Sigmoid colon (tissue), 7 donors: ENCODE data around the gene NTM. TPM values are rescaled to one million over a fixed set of nuclear protein-coding genes. Genes with fewer than 3 reads are reported as not detected.

Source experiments
- DNase-seq: peaks from one replicate; pipeline ENCODE4 v3.0.0-alpha.2; 2019
- H3K27ac ChIP-seq, 4 donors: fragments of 200-600 bp; sonication (generic); one replicate each; pipeline ENCODE4 v1.5.1; 2016 to 2019; ENCODE audit warnings: mild to moderate bottlenecking in 1 of 4
- H3K27me3 ChIP-seq, 3 donors: fragments of 200-600 bp; sonication (generic); one replicate each; pipeline ENCODE4 v1.5.1; 2019; ENCODE audit warnings: mild to moderate bottlenecking in 1 of 3
- H3K36me3 ChIP-seq, 4 donors: fragments of 200-600 bp; sonication (generic); one replicate each; pipeline ENCODE4 v1.5.1; 2016 to 2019
- H3K4me1 ChIP-seq, 4 donors: fragments of 200-600 bp; sonication (generic); one replicate each; pipeline ENCODE4 v1.5.1; 2017 to 2019
- H3K4me3 ChIP-seq, 4 donors: fragments of 200-600 bp; sonication (generic); one replicate each; pipeline ENCODE4 v1.5.1; 2017 to 2019; ENCODE audit warnings: mild to moderate bottlenecking in 2 of 4, moderate library complexity in 1 of 4
- H3K9me3 ChIP-seq, 4 donors: fragments of 200-600 bp in 3 of 4; sonication (generic) in 3 of 4; one replicate each; pipeline versions ENCODE4 v1.5.1 to v1.6.1; 2013 to 2019
- EP300 ChIP-seq, 4 donors: sonication (generic); formaldehyde crosslinking; IDR thresholded peaks; one replicate each; pipeline ENCODE4 v1.6.1; 2017; ENCODE audit warnings: antibody characterized with exemption in 4 of 4
- POLR2A ChIP-seq, 2 donors: fragments of 450-650 bp; IDR thresholded peaks; one replicate each; pipeline ENCODE4 v1.6.1; 2016; ENCODE audit warnings: antibody characterized with exemption in 2 of 2, mild to moderate bottlenecking in 2 of 2, moderate library complexity in 2 of 2
- POLR2AphosphoS5 ChIP-seq, 4 donors: sonication (generic); formaldehyde crosslinking; IDR thresholded peaks; one replicate each; pipeline ENCODE4 v1.6.1; 2017; ENCODE audit warnings: antibody characterized with exemption in 4 of 4
- WGBS, 2 donors: extraction: QIAGEN DNeasy Blood & Tissue Kit; methylation state at CpG; one replicate each; pipeline ENCODE4 v1.1.7; 2013; 5-methylcytosine and 5-hydroxymethylcytosine counted together
- intact Hi-C: fragments of 100-400 bp; cut with DNase I; formaldehyde crosslinking; loops from one replicate; pipeline ENCODE4 v1.15.1; 2023
- polyA plus RNA-seq, 3 donors: library from polyadenylated mRNA; stranded (reverse); fragments of 200-250 nt; gene quantifications; one replicate each; pipeline ENCODE4 v1.2.3, GENCODE V29; 2013
- total RNA-seq, 4 donors: library from RNA; depleted of rRNA; stranded (reverse); fragments of >200 nt; gene quantifications; one replicate each; pipeline ENCODE4 v1.1.0, GENCODE V29; 2016
- TF ChIP-seq, protein P1 (sequence below), 4 experiments: fragments of 450-650 bp in 3 of 4; fragments of 200-600 bp in 1 of 4; IDR thresholded peaks; one replicate each; pipeline ENCODE4 v1.5.1; 2016 to 2019; ENCODE audit warnings: antibody characterized with exemption in 4 of 4, mild to moderate bottlenecking in 3 of 4, moderate library complexity in 2 of 4
- donor health status: healthy with polysubstance abuse.
- donor health status: Bipolar disorder and iron deficiency.
- donor health status: healthy.

NTM gene
- total and polyA plus RNA-seq, 7 donors, result 0.96 to 18.3 (median 6.4) TPM; not detected in 1

DNA sequence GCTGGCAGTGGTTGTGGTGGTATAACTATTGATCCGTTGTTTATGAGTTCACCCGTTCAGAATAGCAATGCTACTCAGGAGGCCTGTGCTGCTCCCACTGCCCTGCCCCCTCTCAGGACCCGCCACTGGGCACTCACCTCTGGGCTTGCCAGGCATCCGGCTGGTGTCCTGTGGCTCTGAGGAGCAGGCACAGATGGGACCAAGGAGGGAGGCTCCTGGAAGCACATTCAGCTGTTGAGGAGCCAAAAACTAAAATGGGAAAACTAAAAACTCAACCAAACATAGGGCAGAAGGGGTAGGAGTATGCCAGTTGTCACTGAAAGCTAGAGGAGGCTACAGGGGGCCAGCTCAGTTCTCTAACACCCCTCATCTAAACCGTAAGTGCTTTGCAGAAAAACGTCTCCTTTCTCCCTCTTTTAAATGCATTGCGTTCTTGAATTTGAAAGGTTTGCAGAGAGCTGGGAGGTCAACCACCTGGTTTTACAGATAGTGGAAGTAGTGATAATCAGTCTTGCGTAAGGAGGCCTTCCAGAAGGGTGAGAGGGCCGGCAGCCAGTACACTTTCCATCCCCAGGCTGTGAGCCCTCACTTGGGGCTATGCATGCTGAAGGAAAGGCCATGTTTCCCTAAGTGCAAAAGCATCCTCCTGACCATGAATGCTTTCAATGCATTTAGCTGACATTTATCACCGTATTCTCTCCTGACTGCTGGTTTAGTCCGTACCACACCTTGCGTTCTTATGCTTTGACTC, 547.4 kb downstream of the NTM start:
- no peaks in the 10 kb centered on the region for H3K27me3 ChIP-seq
- intact Hi-C loops, result no loop called here
- no peak overlapping the region for H3K27ac ChIP-seq
- WGBS, 2 donors, result 66 to 73% methylated on average over 12 of the region's 12 CpGs
- H3K4me1 ChIP-seq, result no peaks in the 10 kb centered on the region
- no peaks in the 10 kb centered on the region for H3K9me3 ChIP-seq
- no peak for DNase-seq
- no peak overlapping the region for H3K4me3 ChIP-seq
- TF ChIP-seq POLR2A (IDR thresholded peaks at IDR 0.05) (no peak), EP300 (IDR thresholded peaks at IDR 0.05) (no peak), POLR2AphosphoS5 (IDR thresholded peaks at IDR 0.05) (no peak)
- TF ChIP-seq, protein P1, sequence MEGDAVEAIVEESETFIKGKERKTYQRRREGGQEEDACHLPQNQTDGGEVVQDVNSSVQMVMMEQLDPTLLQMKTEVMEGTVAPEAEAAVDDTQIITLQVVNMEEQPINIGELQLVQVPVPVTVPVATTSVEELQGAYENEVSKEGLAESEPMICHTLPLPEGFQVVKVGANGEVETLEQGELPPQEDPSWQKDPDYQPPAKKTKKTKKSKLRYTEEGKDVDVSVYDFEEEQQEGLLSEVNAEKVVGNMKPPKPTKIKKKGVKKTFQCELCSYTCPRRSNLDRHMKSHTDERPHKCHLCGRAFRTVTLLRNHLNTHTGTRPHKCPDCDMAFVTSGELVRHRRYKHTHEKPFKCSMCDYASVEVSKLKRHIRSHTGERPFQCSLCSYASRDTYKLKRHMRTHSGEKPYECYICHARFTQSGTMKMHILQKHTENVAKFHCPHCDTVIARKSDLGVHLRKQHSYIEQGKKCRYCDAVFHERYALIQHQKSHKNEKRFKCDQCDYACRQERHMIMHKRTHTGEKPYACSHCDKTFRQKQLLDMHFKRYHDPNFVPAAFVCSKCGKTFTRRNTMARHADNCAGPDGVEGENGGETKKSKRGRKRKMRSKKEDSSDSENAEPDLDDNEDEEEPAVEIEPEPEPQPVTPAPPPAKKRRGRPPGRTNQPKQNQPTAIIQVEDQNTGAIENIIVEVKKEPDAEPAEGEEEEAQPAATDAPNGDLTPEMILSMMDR (IDR thresholded peaks at IDR 0.05), result no peak
- H3K36me3 ChIP-seq, result no peaks in the 10 kb centered on the region

- Histone ChIP-seq H3K4me1 (peaks cover 0 to 5% (median 3%) of the 10 kb centered on the region in 4 donors), H3K36me3 (no peaks in the 10 kb centered on the region), H3K4me3 (no peak overlapping the region), H3K9me3 (no peaks in the 10 kb centered on the region), H3K27me3 (no peaks in the 10 kb centered on the region), H3K27ac (no peak overlapping the region)
- intact Hi-C loops, result no loop called here
- no peak for DNase-seq
- TF ChIP-seq POLR2AphosphoS5 (IDR thresholded peaks at IDR 0.05), result no peak
- TF ChIP-seq EP300 (IDR thresholded peaks at IDR 0.05), result no peak
- no peak for TF ChIP-seq POLR2A (IDR thresholded peaks at IDR 0.05)
- TF ChIP-seq, protein P1 (IDR thresholded peaks at IDR 0.05), result no peak
- 71 to 74% methylated on average over 4 of the region's 4 CpGs for WGBS, 2 donors
Observed at GRCh38 chr11:131918663-131919062, 548.2 kb downstream of the NTM start.

- no peak overlapping the region for H3K4me3 ChIP-seq
- intact Hi-C loops, result no loop called here
Observed at GRCh38 chr11:131922220-131922619, 551.8 kb downstream of the NTM start.

GRCh38 chr11:131923309-131923708, 552.9 kb downstream of the NTM start:
- intact Hi-C loops, result no loop called here
- 32 to 67% methylated on average over 3 of the region's 3 CpGs for WGBS, 2 donors

More at GRCh38 chr11:131922220-131922619, 551.8 kb downstream of the NTM start:
- Histone ChIP-seq H3K4me1 (peaks cover 0 to 18% (median 14%) of the 10 kb centered on the region in 4 donors), H3K9me3 (no peaks in the 10 kb centered on the region), H3K36me3 (no peaks in the 10 kb centered on the region), H3K27me3 (no peaks in the 10 kb centered on the region), H3K27ac (no peak overlapping the region)
- 86 to 89% methylated on average over 6 of the region's 6 CpGs for WGBS, 2 donors
- no peak for TF ChIP-seq POLR2A (IDR thresholded peaks at IDR 0.05)
- TF ChIP-seq, protein P1 (IDR thresholded peaks at IDR 0.05), result no peak
- no peak for TF ChIP-seq POLR2AphosphoS5 (IDR thresholded peaks at IDR 0.05)
- TF ChIP-seq EP300 (IDR thresholded peaks at IDR 0.05), result no peak
- DNase-seq, result no peak

More at GRCh38 chr11:131923309-131923708, 552.9 kb downstream of the NTM start:
- H3K36me3 ChIP-seq, result no peaks in the 10 kb centered on the region
- TF ChIP-seq, protein P1 (IDR thresholded peaks at IDR 0.05), result no peak
- TF ChIP-seq EP300 (IDR thresholded peaks at IDR 0.05) (no peak), POLR2A (IDR thresholded peaks at IDR 0.05) (no peak), POLR2AphosphoS5 (IDR thresholded peaks at IDR 0.05) (no peak)
- no peak overlapping the region for H3K4me3 ChIP-seq
- no peaks in the 10 kb centered on the region for H3K9me3 ChIP-seq
- peaks cover 0 to 18% (median 14%) of the 10 kb centered on the region in 4 donors for H3K4me1 ChIP-seq
- no peaks in the 10 kb centered on the region for H3K27me3 ChIP-seq
- no peak for DNase-seq
- H3K27ac ChIP-seq, result no peak overlapping the region
